Fibroblast of mammary gland (primary cell): ENCODE results near the gene PEX11A.
A peak's percentile ranks its signal among the peaks of the same experiment; 100 is the strongest.

ENCODE experiments used
- DNase-seq: peaks from one replicate; pipeline ENCODE4 v3.0.0-alpha.2; 2010; ENCODE audit warnings: low read depth
- H3K4me3 ChIP-seq: 2 replicates; pipeline ENCODE4 v1.5.1; 2011; ENCODE audit warnings: low read depth, mild to moderate bottlenecking, low read length, moderate library complexity; ENCODE audit not compliant: control insufficient read depth
- CTCF ChIP-seq: conservative IDR thresholded peaks from 2 replicates; pipeline ENCODE4 v1.5.1; 2011; ENCODE audit warnings: low read depth, low read length, inconsistent platforms; ENCODE audit not compliant: control insufficient read depth, insufficient read depth

PEX11A gene

GRCh38 chr15:89690276-89691218 is at the start of gene PEX11A, which contains the start of gene WDR93:
Gene PEX11A (minus strand): TSS chr15:89690754. CDS start chr15:89690632, 122 bp downstream.
Gene WDR93 (plus strand): TSS chr15:89690811. CDS start chr15:89701747, 10,936 bp downstream.
- H3K4me3 ChIP-seq = peak within 1 kb of the TSS; percentile 93
- TF ChIP-seq CTCF = no peak
- peak; percentile 58 for DNase-seq

- TF ChIP-seq CTCF = peak; percentile 90
- no peak overlapping the region for H3K4me3 ChIP-seq
These were observed 49.6 kb upstream of the PEX11A start for GRCh38 chr15:89740137-89740536.

GRCh38 chr15:89735773-89736172 is 45.2 kb upstream of the PEX11A start:
- no peak for TF ChIP-seq CTCF
- no peak overlapping the region for H3K4me3 ChIP-seq
- no peak for DNase-seq

More at GRCh38 chr15:89740137-89740536, 49.6 kb upstream of the PEX11A start:
- DNase-seq = peak; percentile 75

GRCh38 chr15:89732451-89733172 is 42.1 kb upstream of the PEX11A start:
- TF ChIP-seq CTCF = no peak
- H3K4me3 ChIP-seq = no peak overlapping the region
- no peak for DNase-seq

GRCh38 chr15:89731275-89731674 is 40.7 kb upstream of the PEX11A start:
- TF ChIP-seq CTCF = no peak
- DNase-seq = no peak
- no peak overlapping the region for H3K4me3 ChIP-seq

- peak; percentile 57 for DNase-seq
- TF ChIP-seq CTCF = no peak
- H3K4me3 ChIP-seq = no peak overlapping the region
These were observed 37.7 kb upstream of the PEX11A start for GRCh38 chr15:89728254-89728653.
